ENCODE measurements around the gene SDE2. TPM values are rescaled to one million over a fixed set of nuclear protein-coding genes. Genes with fewer than 3 reads are reported as not detected.

Gene SDE2
- total and polyA plus RNA-seq, 8 donors = 15.8 to 22.6 (median 21.0) TPM

GRCh38 chr1:226033991-226034390 is 34.8 kb upstream of the SDE2 start:
- no peak for TF ChIP-seq CTCF (IDR thresholded peaks at IDR 0.05)

GRCh38 chr1:226033582-226033981 is 34.4 kb upstream of the SDE2 start:
- ATAC-seq (peak; percentile 37), DNase-seq (no peak)
- no peak for TF ChIP-seq CTCF (IDR thresholded peaks at IDR 0.05)
- peaks cover 5 to 64% of the 10 kb centered on the region in 2 donors for H3K4me1 ChIP-seq
- H3K27ac ChIP-seq = peak overlapping the region; percentile 69 to 92
- intact Hi-C loops (cut with DNase I) = no loop called here
- no peaks in the 10 kb centered on the region for H3K27me3 ChIP-seq
- no peaks in the 10 kb centered on the region for H3K9me3 ChIP-seq
- H3K36me3 ChIP-seq = no peaks in the 10 kb centered on the region
- no peak overlapping the region for H3K4me3 ChIP-seq

More at GRCh38 chr1:226033991-226034390, 34.8 kb upstream of the SDE2 start:
- ATAC-seq (no peak), DNase-seq (no peak)
- Histone ChIP-seq H3K27ac (peak overlapping the region; percentile 69 to 92), H3K9me3 (no peaks in the 10 kb centered on the region), H3K27me3 (no peaks in the 10 kb centered on the region), H3K4me1 (peaks cover 5 to 60% of the 10 kb centered on the region in 2 donors), H3K4me3 (no peak overlapping the region), H3K36me3 (no peaks in the 10 kb centered on the region)
- intact Hi-C loops (cut with DNase I) = no loop called here

- H3K27ac ChIP-seq = peak overlapping the region in 1 of 2 donors; percentile 65
Measured at GRCh38 chr1:226029568-226030225, 30.6 kb upstream of the SDE2 start.

GRCh38 chr1:226029093-226029496 is 30.0 kb upstream of the SDE2 start:
- ATAC-seq (peak; percentile 27), DNase-seq (peak in 1 of 4 donors; percentile 67)
- no peaks in the 10 kb centered on the region for H3K27me3 ChIP-seq
- TF ChIP-seq CTCF (IDR thresholded peaks at IDR 0.05) = no peak
- H3K27ac ChIP-seq = peak overlapping the region in 1 of 2 donors; percentile 65
- H3K36me3 ChIP-seq = no peaks in the 10 kb centered on the region
- H3K9me3 ChIP-seq = no peaks in the 10 kb centered on the region
- H3K4me1 ChIP-seq = peaks cover 0 to 50% of the 10 kb centered on the region in 2 donors
- intact Hi-C loops (cut with DNase I) = no loop called here
- H3K4me3 ChIP-seq = no peak overlapping the region

More at GRCh38 chr1:226029568-226030225, 30.6 kb upstream of the SDE2 start:
- DNase-seq (peak in 1 of 4 donors; percentile 41), ATAC-seq (peak; percentile 22)
- H3K9me3 ChIP-seq = no peaks in the 10 kb centered on the region
- H3K27me3 ChIP-seq = no peaks in the 10 kb centered on the region
- no peak overlapping the region for H3K4me3 ChIP-seq
- TF ChIP-seq CTCF (IDR thresholded peaks at IDR 0.05) = no peak
- peaks cover 1 to 55% of the 10 kb centered on the region in 2 donors for H3K4me1 ChIP-seq
- no peaks in the 10 kb centered on the region for H3K36me3 ChIP-seq
- intact Hi-C loops (cut with DNase I) = no loop called here

- ATAC-seq = no peak
- Histone ChIP-seq H3K9me3 (no peaks in the 10 kb centered on the region), H3K4me1 (peaks cover 0 to 37% of the 10 kb centered on the region in 2 donors), H3K4me3 (no peak overlapping the region), H3K27ac (no peak overlapping the region), H3K27me3 (no peaks in the 10 kb centered on the region), H3K36me3 (no peaks in the 10 kb centered on the region)
- no peak for TF ChIP-seq CTCF (IDR thresholded peaks at IDR 0.05)
- DNase-seq = no peak
- intact Hi-C loops (cut with DNase I) = no loop called here
Measured at GRCh38 chr1:226027538-226028217, 28.5 kb upstream of the SDE2 start.

Data from left lung (tissue), 10 donors.